ENCODE results near the gene SRCIN1.

Gene SRCIN1

GRCh38 chr17:38606646-38607611 lies 1.2 kb upstream of the SRCIN1 start:
- TF ChIP-seq GATA3 (IDR thresholded peaks at IDR 0.05; ENCODE audit: low read depth, low read length) (no peak), GATA2 (IDR thresholded peaks at IDR 0.05; ENCODE audit: low read depth, low read length) (0 out of 2 replicates have a peak, but pooled peaks have one; percentile 38)

- TF ChIP-seq GATA3 (IDR thresholded peaks at IDR 0.05; ENCODE audit: low read depth, low read length): no peak
- TF ChIP-seq GATA2 (IDR thresholded peaks at IDR 0.05; ENCODE audit: low read depth, low read length): no peak
Observed at GRCh38 chr17:38605411-38605840, 326 bp downstream of the SRCIN1 start.

GRCh38 chr17:38604479-38605403 lies 1.0 kb downstream of the SRCIN1 start:
- TF ChIP-seq GATA2 (IDR thresholded peaks at IDR 0.05; ENCODE audit: low read depth, low read length) (no peak), GATA3 (IDR thresholded peaks at IDR 0.05; ENCODE audit: low read depth, low read length) (no peak)

- TF ChIP-seq GATA3 (IDR thresholded peaks at IDR 0.05; ENCODE audit: low read depth, low read length): no peak
- no peak for TF ChIP-seq GATA2 (IDR thresholded peaks at IDR 0.05; ENCODE audit: low read depth, low read length)
Observed at GRCh38 chr17:38603786-38604478, 1.8 kb downstream of the SRCIN1 start.

GRCh38 chr17:38602956-38603785 lies 2.6 kb downstream of the SRCIN1 start:
- TF ChIP-seq GATA3 (IDR thresholded peaks at IDR 0.05; ENCODE audit: low read depth, low read length) (no peak), GATA2 (IDR thresholded peaks at IDR 0.05; ENCODE audit: low read depth, low read length) (no peak)

- no peak for TF ChIP-seq GATA3 (IDR thresholded peaks at IDR 0.05; ENCODE audit: low read depth, low read length)
- no peak for TF ChIP-seq GATA2 (IDR thresholded peaks at IDR 0.05; ENCODE audit: low read depth, low read length)
Observed at GRCh38 chr17:38602453-38602852, 3.3 kb downstream of the SRCIN1 start.

GRCh38 chr17:38601539-38602351 lies 4.0 kb downstream of the SRCIN1 start:
- TF ChIP-seq GATA3 (IDR thresholded peaks at IDR 0.05; ENCODE audit: low read depth, low read length) (no peak), GATA2 (IDR thresholded peaks at IDR 0.05; ENCODE audit: low read depth, low read length) (no peak)

- TF ChIP-seq GATA3 (IDR thresholded peaks at IDR 0.05; ENCODE audit: low read depth, low read length): no peak
- no peak for TF ChIP-seq GATA2 (IDR thresholded peaks at IDR 0.05; ENCODE audit: low read depth, low read length)
Observed at GRCh38 chr17:38600906-38601305, 4.8 kb downstream of the SRCIN1 start.

- TF ChIP-seq GATA2 (IDR thresholded peaks at IDR 0.05; ENCODE audit: low read depth, low read length): no peak
- no peak for TF ChIP-seq GATA3 (IDR thresholded peaks at IDR 0.05; ENCODE audit: low read depth, low read length)
Observed at GRCh38 chr17:38600416-38600815, 5.3 kb downstream of the SRCIN1 start.

- peak; percentile 71; the same call in 1 of the 2 replicates for TF ChIP-seq GATA2 (IDR thresholded peaks at IDR 0.05; ENCODE audit: low read depth, low read length)
- TF ChIP-seq GATA3 (IDR thresholded peaks at IDR 0.05; ENCODE audit: low read depth, low read length): no peak
Observed at GRCh38 chr17:38599398-38599856, 6.3 kb downstream of the SRCIN1 start.

- TF ChIP-seq GATA2 (IDR thresholded peaks at IDR 0.05; ENCODE audit: low read depth, low read length) (no peak), GATA3 (IDR thresholded peaks at IDR 0.05; ENCODE audit: low read depth, low read length) (no peak)
Observed at GRCh38 chr17:38598995-38599394, 6.8 kb downstream of the SRCIN1 start.

- TF ChIP-seq GATA3 (IDR thresholded peaks at IDR 0.05; ENCODE audit: low read depth, low read length) (no peak), GATA2 (IDR thresholded peaks at IDR 0.05; ENCODE audit: low read depth, low read length) (no peak)
Observed at GRCh38 chr17:38598536-38598935, 7.2 kb downstream of the SRCIN1 start.

Measured in SH-SY5Y (cell line).